ENCODE data around the gene TNK2. TPM values are rescaled to one million over a fixed set of nuclear protein-coding genes. Genes with fewer than 3 reads are reported as not detected.

TNK2 gene
- total RNA-seq, 6 experiments from 2014 or later = 12.6 to 52.5 (median 25.3) TPM

- WGBS (ENCODE audit: insufficient coverage, low coverage, low lambda C conversion rate, missing lambda C conversion rate) = 88% methylated on average over 8 of the region's 24 CpGs
- H3K27ac ChIP-seq = no peak overlapping the region
- intact Hi-C loops (cut with DNase I) = no loop called here
- ATAC-seq (no peak), DNase-seq (no peak)
- H3K36me3 ChIP-seq = no peaks in the 10 kb centered on the region
- H3K9me3 ChIP-seq = no peaks in the 10 kb centered on the region
- TF ChIP-seq CTCF (IDR thresholded peaks at IDR 0.05) (no peak), POLR2A (IDR thresholded peaks at IDR 0.05) (no peak)
- no peaks in the 10 kb centered on the region for H3K27me3 ChIP-seq
- H3K4me3 ChIP-seq = no peak overlapping the region
- H3K4me1 ChIP-seq = no peaks in the 10 kb centered on the region
Observed at GRCh38 chr3:195813916-195814640, 94.3 kb downstream of the TNK2 start.

Small RNAs within 50 kb of the gene (microRNA-seq; reads per million reads assigned to microRNA genes)
- 0 reads per million in 2 donors for gene MIR6829

Small RNAs within 50 kb of the gene (small RNA-seq; reads per million reads assigned to genes)
- gene MIR6829 (0 reads per million in 2 experiments), gene RNU2-11P (0 reads per million in 2 experiments)

Other genes starting within 250 kb of the TNK2 start
- gene MUC20, start 187.6 kb downstream of the TNK2 start, total RNA-seq = 10 to 100 TPM in 4 of 6 experiments, 1 to 10 TPM in 2; 1.9 to 40.7 (median 22.6) TPM
- gene MUC4, start 96.6 kb downstream of the TNK2 start, total RNA-seq = under 1 TPM in 2 of 6 experiments, not detected in 4; 0.07 to 0.20 TPM
- 100 to 1,000 TPM in 1 of 6 experiments, 10 to 100 TPM in 5; 20.5 to 132 (median 70.7) TPM for gene TFRC, start 173.5 kb upstream of the TNK2 start, total RNA-seq